SKM-1 (cell line): ENCODE results near the gene MACC1.

Experiments used
- DNase-seq: peaks from one replicate; lab custom pipeline; 2025; ENCODE audit not compliant: unreplicated experiment; lab: John Stamatoyannopoulos, UW

MACC1 gene

DNA sequence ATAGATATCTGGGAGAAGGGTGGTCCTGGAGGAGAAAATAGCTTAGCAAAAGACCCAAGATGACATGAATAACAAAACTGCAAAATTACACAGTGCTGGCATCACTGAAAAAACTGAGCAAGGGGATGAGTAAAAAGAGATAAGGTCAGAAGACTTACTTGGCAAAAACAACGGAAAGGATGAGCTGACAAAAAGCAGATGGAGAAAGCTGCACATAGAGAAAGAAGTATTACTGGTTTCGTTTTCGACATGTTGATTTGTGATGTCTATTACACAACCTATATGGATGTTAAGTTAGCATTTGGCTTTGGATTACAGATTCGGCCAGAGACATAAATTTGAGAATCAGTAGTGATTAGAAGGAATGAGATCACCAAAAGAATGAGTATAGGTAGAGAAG is 132.1 kb downstream of the MACC1 start:
- DNase-seq, result no peak
